Measurements from ENCODE around the gene MARS2.
"Not testable (repeated sequence)": the region's sequence is repeated elsewhere in the genome, so short reads cannot be mapped to it uniquely, and the experiment has no call there.

Gene MARS2

DNA sequence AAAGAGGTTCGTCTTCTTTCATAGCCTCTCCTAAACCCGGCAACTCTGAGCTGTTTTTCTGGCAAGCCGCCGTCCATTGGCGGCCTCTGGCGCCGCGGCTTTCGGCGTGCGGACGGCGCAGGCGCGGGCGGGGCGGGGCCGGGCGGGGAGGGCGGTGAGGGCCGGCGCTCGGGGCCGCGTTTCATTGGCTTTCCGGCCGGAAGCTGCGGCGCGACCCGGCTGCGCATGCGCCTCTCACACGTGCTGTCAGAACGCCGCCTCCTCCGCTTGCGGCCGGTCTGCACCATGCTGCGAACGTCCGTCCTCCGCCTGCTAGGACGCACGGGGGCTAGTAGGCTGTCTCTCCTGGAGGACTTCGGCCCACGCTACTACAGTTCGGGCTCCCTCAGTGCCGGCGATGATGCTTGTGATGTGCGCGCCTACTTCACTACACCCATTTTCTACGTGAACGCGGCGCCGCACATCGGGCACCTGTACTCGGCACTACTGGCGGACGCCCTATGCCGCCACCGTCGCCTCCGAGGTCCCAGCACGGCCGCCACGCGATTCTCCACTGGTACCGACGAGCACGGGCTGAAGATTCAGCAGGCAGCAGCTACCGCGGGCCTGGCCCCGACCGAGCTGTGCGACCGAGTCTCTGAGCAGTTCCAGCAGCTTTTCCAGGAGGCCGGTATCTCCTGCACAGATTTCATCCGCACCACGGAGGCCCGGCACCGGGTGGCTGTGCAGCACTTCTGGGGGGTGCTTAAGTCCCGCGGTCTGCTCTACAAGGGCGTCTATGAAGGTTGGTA lies at the start of gene MARS2:
Gene MARS2, plus strand, starts transcription at position 249 of the 791 bp plus-strand sequence. Its CDS starts 37 bp downstream, at position 286.
- peak; percentile 87 for DNase-seq

DNA sequence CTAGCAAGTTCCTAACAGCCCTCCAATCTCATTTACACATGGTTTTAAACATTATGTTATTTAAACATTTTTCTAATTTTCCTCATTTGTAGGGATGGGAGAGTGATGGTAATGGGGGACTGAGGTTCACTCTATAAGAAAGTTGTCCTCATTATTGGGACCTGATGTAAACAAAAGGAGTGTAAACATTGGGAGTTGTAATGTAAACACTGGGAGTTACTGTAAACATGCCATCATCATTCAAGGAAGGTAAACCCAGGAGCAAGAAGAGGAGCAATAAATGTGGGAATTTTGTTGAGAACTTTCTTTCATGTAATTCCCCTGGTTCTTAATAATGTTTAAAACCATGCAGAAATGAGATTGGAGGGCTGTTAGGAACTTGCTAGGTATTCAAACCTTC lies 47.6 kb upstream of the MARS2 start:
- DNase-seq = no peak

DNA sequence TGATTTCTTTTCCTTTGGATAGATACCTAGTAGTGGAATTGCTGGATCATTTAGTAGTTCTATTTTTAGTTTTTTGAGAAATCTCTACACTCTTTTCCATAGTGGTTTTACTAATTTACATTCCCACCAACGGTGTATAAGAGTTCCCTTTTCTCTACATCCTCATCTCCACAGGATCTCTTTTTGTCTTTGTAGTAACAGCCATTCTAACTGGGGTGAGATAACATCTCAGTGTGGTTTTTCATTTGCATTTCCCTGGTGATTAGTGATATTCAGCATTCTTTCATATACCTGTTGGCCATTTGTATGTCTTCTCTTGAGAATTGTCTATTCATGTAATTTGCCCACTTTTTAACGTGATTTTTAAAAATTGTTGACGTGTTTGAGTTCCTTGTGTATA lies 43.5 kb upstream of the MARS2 start:
- DNase-seq = no peak

DNA sequence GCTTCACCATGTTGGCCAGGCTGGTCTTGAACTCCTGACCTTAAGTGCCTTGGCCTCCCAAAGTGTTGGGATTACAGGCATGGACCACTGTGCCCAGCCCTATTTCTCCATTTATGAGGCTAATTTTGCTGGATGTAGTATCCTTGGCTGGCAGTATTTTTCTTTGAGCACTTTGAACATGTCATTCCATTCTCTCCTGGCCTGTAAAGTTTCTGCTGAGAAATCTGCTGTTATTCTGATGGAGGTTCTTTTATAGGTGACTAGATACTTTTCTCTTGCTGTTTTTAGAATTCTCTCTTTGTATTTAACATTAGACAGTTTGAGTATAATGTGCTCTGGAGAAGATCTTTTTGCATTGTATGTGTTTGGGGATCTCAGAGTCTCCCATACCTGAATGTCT lies 38.9 kb upstream of the MARS2 start:
- DNase-seq = no peak

DNA sequence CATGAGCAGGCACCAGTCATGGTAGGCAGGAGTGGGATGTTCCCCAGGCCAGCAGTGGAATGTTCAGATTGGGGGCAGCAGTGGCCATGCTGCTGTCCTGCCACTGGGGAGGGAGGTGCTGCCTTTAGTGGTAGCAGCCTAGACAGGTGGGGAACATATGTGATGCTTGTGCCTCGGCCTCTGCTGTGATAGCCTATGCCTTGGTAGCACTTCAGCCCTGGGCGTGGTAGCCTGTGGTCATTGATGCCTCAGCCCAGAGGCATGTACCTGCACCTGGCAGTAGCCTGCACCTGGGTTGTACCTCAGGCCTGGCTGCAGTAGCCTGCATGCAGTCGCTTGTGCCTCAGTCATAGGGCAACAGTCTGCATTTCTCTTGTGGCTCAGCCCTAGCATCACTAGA lies 36.9 kb upstream of the MARS2 start:
- no peak for DNase-seq

DNA sequence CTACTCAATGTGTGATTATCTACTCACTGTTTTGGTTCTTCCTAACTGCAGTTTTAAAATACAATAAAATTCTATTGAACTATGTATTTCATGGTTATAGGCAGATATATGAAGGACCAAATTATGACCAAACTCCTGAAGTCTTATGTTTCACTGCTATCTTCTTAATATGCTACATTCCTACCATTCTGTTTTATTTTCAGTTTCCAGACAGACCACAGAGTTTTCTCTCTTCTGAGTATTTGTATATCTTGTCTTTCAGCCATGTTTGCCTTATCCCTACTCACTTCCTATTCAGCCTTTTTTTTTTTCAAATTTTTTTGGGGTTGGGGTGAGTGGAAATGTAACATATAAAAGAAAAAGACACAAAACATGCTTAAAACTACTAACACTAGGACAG lies 36.1 kb upstream of the MARS2 start:
- DNase-seq = no peak

DNA sequence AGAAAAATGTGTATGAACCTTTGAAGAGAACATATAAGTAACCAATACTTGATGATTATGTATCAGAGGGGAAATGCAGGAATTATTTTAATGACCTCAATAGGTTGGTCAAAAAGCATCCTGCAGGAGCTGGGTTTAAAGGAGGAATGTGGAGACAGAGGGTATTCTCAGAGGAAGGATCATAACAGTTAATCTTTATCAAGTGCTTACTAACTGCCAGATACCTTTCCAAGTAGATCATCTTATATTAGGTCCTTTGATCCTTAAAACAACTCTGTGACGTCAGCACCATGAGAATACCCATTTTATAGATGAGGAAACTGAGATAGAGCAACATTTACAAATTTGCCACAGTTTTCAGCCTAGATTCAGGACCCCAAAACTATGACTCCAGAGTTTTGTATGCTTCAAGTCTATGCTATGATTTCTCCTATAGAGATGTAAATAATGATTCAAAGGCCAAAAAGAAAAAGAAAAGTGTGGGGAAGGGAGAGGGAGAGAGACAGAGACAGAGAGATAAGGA lies 32.7 kb upstream of the MARS2 start:
- DNase-seq = no peak

DNA sequence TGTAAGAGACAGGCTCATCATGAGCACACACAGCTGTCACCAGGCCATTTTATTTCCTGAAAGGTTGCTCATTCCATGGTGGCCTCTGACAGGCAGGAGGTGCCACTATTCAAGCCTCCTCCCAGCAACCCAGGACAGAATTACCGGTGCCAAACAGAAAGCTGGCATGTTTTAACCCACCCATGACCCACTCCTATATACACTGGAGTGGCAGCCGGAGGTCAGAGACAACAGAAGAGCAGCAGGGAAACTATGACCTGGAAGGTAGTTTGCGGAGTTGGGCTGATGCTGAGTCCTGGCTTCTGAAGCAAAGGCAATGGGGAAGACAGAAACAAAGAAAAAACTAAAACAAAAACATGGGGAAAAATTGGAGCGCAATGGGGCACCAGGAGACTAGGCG lies 32.1 kb upstream of the MARS2 start:
- DNase-seq = no peak

DNA sequence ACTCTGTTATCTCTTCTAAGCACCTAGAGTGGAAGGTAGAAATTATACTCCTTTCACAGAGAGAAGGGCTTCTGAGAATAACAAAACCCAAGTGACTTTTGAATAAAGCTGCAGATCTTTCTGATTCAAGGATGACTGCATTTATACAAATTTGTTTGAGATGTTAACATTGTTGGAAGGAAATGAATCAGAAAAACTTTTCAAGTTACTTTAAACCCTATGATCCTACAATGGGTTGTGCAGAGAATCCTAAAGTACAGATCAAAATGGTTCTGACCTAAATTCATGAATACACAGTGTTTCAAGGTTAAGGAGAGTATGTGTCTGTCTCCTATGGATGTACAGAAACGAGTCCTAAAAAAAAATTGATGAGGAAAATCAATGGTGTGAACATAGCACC lies 31.6 kb upstream of the MARS2 start:
- no peak for DNase-seq

DNA sequence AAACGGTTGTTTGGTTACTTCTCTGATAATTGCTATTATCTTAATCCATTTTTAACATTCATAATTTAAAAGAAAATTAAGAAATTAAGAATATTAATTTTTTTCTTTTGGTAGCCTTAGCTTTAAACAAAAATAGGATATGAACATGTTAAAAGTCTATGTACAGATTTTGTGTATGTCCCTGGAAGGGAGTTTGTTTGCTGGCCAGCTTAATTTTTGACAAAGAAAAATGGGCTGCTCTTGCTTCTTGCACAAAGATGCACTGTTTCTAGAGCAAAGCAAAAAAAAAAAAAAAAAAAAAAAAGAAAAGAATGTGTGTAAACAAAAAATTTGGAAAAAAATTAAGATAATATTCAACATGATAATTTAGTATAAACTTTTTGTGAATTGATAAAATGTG lies 31.1 kb upstream of the MARS2 start:
- no peak for DNase-seq

DNA sequence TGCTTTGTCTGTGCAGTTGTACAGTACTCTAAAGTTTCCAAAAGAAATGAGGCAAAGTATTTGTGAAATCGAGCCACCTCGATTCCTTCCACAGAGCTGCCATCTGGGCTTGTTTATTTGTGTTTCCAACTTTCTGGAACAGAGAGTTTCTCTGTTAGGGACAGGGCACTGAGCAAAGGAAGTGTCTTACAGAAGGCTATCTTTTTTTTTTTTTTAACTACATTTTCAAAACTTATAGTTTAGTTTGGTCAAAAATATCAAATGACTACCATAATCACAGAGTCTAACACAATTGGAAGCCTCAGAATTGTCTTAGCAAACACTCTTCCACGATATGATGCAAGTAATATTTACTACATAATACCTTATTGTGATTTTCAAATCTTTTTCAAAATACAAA lies 30.6 kb upstream of the MARS2 start:
- DNase-seq = no peak

DNA sequence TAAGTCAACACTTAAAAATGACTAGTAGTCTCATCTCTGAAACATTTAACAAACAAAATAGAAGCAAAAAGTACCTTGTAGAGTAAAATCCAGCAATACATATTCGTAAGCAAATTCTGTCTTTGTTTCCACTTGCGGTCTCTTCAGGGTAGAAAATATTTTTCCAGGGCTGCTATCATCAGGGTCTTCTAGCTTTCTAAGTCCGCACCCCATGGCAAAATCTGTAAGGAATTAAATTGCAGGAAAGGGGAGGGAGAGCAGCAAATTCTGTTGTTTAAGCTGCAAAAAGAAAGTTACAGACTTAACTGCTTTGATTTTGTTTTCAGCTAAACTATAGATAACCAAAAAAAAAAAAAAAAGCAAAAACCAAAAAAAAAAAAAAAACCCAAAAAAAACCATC lies 29.9 kb upstream of the MARS2 start, which contains the start of gene RFTN2:
Gene RFTN2, minus strand, starts transcription at position 342 of the 400 bp plus-strand sequence. Its CDS starts 129 bp downstream, at position 213.
- DNase-seq = no peak

DNA sequence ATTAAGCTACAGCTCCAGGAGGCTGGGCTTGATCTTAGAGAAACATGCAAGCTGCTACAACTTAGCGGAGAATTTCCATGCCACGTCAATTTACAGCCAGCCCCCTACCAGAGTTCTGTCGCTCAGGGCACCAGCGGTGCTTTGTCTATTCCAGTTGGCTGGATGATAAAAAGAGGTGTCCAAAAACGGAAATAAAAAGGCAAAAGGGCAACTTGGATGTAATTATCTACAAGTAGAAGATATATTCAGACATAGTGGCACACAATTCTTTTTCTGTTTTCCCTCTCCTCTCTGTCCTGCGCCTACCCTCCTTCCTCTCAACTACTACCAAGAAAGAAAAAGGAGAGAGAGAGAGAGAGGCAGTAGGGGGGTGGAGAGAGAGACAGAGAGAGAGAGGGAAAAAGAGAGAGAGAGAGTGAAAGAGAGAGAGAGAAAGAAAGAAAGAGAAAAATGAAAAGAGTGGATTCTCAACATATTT lies 29.4 kb upstream of the MARS2 start:
- DNase-seq = no peak

DNA sequence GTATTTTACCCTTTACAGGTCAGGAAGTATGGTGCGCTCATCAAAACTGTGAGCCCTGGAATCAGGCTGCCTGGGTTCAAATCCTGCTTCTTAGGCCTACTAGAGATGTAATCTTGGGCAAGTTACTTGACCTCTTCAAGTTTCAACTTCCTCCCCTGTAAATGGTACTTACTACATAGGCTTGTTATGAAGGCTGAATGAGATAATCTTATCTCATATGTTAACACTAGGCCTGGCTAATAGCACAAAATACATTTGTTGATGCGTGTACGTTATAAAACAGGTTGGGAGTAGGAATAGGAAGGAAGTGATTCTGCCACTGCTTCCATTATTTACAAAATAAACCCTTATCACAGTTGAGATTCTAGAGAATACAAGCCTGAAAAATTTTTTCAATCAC lies 28.1 kb upstream of the MARS2 start:
- DNase-seq = no peak

DNA sequence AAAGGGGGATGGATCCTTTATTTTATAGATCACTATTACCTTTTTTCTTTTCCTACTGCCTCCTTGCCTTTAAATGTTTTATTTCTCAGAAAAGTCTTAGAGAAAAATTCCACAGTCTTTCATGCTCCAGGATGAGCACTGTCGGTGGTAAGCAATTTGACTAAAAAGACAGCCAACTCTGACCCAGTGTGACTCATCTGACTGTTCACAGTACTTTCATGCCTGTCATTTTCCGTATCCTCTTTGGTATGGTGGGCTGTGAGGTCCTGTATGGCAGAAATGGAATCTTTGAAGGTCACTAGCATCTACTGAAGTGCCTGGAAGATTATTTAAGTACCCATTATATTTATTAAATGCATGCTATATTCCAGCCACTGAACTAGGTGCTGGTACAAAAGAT lies 27.7 kb upstream of the MARS2 start:
- DNase-seq = no peak

DNA sequence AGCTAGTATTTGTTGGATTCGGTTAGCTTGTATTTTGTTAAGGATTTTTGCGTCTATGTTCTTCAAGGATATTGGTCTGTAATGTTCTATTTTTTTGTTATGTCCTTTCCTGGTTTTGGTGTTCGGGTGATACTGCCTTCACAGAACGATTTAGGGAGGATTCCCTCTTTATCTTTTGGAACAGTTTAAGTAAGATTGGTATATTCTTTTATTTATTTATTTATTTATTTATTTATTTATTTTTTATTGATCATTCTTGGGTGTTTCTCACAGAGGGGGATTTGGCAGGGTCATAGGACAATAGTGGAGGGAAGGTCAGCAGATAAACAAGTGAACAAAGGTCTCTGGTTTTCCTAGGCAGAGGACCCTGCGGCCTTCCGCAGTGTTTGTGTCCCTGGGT lies 10.0 kb upstream of the MARS2 start:
- not testable (repeated sequence) for DNase-seq

DNA sequence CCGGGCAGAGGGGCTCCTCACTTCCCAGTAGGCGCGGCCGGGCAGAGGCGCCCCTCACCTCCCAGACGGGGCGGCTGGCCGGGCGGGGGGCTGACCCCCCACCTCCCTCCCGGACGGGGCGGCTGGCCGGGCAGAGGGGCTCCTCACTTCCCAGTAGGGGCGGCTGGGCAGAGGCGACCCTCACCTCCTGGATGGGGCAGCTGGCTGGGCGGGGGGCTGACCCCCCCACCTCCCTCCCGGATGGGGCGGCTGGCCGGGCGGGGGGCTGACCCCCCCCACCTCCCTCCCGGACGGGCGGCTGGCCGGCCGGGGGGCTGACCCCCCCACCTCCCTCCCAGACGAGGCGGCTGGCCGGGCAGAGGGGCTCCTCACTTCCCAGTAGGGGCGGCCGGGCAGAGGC lies 9.2 kb upstream of the MARS2 start:
- DNase-seq = not testable (repeated sequence)

DNA sequence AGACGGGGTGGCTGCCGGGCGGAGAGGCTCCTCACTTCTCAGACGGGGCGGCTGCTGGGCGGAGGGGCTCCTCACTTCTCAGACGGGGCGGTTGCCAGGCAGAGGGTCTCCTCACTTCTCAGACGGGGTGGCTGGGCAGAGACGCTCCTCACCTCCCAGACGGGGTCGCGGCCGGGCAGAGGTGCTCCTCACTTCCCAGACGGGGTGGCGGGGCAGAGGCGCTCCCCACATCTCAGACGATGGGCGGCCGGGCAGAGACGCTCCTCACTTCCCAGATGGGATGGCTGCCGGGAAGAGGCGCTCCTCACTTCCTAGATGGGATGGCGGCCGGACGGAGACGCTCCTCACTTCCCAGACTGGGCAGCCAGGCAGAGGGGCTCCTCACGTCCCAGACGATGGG lies 8.6 kb upstream of the MARS2 start:
- DNase-seq = not testable (repeated sequence)

DNA sequence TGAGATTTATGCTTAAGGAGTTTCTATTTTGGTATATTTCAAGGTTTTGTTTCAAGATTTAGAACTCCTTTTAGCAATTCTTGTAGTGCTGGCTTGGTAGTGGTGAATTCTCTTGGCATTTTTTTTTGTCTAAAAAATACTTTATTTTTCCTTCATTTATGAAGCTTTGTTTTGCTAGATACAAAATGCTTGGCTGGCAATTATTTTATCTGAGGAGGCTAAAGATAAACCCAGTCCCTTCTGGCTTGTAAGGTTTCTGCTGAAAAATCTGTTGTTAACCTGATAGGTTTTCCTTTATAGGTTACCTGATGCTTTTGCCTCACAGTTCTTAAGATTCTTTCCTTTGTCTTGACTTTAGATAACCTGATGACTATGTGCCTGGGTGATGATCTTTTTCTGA lies 5.4 kb upstream of the MARS2 start:
- not testable (repeated sequence) for DNase-seq

DNA sequence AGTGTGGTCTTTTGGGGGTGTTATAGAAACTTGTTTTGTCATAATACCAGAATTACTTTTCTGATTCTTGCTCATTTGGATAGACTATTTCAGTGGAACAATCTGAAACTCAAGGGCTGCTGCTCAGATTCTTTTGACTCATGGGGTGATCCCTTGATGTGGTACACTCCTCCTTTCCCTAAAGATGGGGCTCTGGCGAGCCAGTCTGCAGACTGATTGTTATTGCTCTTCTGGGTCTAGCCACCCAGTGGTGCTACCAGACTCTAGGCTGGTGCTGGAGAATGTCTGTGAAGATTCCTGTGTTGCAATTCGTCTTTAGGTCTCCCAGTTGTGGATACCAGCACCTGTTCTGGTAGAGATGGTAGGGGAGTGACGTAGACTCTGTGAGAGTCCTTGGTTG lies 4.2 kb upstream of the MARS2 start:
- DNase-seq = no peak

DNA sequence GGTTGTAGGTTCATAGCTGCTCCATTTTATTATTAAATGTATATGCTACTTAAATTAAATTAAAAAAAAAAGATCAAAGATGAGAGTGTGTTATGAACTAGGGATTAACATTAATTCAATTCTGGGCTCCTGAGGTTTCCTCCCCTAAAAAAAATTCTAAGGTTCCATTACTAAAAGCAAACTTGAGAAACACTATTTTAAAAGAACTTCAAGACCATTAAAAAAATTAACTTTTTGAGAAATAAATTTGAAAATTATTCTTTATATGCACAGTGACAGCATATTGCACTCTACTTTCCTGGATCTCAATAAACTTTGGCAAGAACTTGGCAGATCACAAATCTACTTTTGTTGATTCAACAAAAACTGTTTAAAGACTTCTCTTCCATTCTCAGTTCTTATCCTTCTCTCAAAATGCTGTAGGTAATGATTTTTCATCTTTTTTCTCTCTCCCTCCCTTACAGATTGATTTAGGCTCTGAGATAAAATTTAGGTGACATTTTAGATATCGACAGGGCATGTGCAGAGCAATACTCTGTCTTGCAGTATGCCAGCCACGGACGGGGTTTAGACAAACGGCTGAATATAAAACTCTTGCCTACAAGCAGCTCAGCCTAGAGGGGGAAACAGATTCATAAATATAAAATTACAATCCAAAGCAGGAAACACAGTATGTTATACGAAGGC lies 592 bp upstream of the MARS2 start:
- DNase-seq = no peak

DNA sequence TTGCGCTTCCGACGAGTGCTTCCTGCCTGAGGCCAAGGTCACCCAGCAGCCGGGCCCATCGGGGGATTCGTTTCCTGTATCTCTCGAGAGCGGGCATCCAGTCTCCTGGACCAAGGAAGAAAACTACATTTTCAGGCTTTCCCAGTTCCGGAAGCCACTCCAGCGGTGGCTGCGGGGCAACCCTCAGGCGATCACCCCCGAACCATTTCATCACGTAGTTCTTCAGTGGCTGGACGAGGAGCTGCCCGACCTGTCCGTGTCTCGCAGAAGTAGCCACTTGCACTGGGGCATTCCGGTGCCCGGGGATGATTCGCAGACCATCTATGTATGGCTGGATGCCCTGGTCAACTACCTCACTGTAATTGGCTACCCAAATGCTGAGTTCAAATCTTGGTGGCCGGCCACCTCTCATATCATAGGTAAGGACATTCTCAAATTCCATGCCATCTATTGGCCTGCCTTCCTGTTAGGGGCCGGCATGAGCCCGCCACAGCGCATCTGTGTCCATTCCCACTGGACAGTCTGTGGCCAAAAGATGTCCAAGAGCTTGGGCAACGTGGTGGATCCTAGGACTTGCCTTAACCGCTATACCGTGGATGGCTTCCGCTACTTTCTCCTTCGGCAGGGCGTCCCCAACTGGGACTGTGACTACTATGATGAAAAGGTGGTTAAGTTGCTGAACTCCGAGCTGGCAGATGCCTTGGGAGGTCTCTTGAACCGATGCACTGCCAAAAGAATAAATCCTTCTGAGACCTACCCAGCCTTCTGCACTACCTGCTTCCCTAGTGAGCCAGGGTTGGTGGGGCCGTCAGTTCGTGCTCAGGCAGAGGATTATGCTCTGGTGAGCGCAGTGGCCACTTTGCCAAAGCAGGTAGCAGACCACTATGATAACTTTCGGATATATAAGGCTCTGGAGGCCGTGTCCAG lies 1.0 kb downstream of the MARS2 start:
- DNase-seq = no peak

DNA sequence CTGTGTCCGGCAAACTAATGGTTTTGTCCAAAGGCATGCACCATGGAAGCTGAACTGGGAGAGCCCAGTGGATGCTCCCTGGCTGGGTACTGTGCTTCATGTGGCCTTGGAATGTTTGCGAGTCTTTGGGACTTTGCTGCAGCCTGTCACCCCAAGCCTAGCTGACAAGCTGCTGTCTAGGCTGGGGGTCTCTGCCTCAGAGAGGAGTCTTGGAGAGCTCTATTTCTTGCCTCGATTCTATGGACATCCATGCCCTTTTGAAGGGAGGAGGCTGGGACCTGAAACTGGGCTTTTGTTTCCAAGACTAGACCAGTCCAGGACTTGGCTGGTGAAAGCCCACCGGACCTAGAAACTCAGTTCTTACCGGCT lies 1.7 kb downstream of the MARS2 start:
- no peak for DNase-seq

Data from NCI-H146 (cell line).